22Rv1 (cell line): ENCODE measurements around the gene CYP39A1.

Source experiments
- CTCF ChIP-seq: fragments of 450-650 bp; IDR thresholded peaks from 2 replicates; pipeline ENCODE4 v1.5.1; 2017; ENCODE audit warnings: mild to moderate bottlenecking
- ZFX ChIP-seq: fragments of 450-650 bp; IDR thresholded peaks from 2 replicates; pipeline ENCODE4 v1.6.1; 2017; ENCODE audit warnings: antibody characterized with exemption, borderline replicate concordance

GRCh38 chr6:46581459-46582177 lies 71.0 kb downstream of the CYP39A1 start:
- TF ChIP-seq CTCF (no peak), ZFX (no peak)
